Astrocyte of the cerebellum (primary cell): ENCODE results near the gene NOCT.
"Not testable (repeated sequence)": the region's sequence is repeated elsewhere in the genome, so short reads cannot be mapped to it uniquely, and the experiment has no call there.

ENCODE experiments used
- DNase-seq: peaks from one replicate; pipeline ENCODE4 v3.0.0-alpha.2; 2011; ENCODE audit warnings: low read depth
- H3K4me3 ChIP-seq: 2 replicates; pipeline ENCODE4 v1.5.1; 2011; ENCODE audit warnings: mild to moderate bottlenecking, low read depth, low read length, moderate library complexity
- CTCF ChIP-seq: IDR thresholded peaks from 2 replicates; pipeline ENCODE4 v1.5.1; 2012; ENCODE audit warnings: low read length, low read depth, moderate library complexity, mild to moderate bottlenecking; ENCODE audit errors: missing control alignments
- in situ Hi-C: cut with HindIII; loops from 2 replicates; pipeline ENCODE4 v1.10.0; 2017; ENCODE audit warnings: low sequenced_read_pairs

The NOCT gene

GRCh38 chr4:139018971-139019758 lies 3.6 kb downstream of the NOCT start:
- in situ Hi-C loops = no loop called here

GRCh38 chr4:139020384-139020783 lies 4.8 kb downstream of the NOCT start:
- no peak overlapping the region for H3K4me3 ChIP-seq
- no peak for TF ChIP-seq CTCF
- in situ Hi-C loops = no loop called here
- DNase-seq = no peak

More at GRCh38 chr4:139018971-139019758, 3.6 kb downstream of the NOCT start:
- DNase-seq = no peak
- no peak for TF ChIP-seq CTCF
- H3K4me3 ChIP-seq = peak overlapping the region; percentile 6

- in situ Hi-C loops, DNase-seq, H3K4me3 ChIP-seq: not testable (repeated sequence)
These were observed 5.5 kb downstream of the NOCT start for GRCh38 chr4:139021071-139021470.

GRCh38 chr4:139022835-139023234 lies 7.3 kb downstream of the NOCT start:
- DNase-seq = no peak
- H3K4me3 ChIP-seq = no peak overlapping the region
- no peak for TF ChIP-seq CTCF
- in situ Hi-C loops = no loop called here

- H3K4me3 ChIP-seq = no peak overlapping the region
- TF ChIP-seq CTCF = no peak
- DNase-seq = no peak
- in situ Hi-C loops = no loop called here
These were observed 9.1 kb downstream of the NOCT start for GRCh38 chr4:139024686-139025085.

GRCh38 chr4:139025841-139026240 lies 10.3 kb downstream of the NOCT start:
- in situ Hi-C loops = no loop called here
- H3K4me3 ChIP-seq = no peak overlapping the region
- no peak for DNase-seq
- no peak for TF ChIP-seq CTCF

GRCh38 chr4:139027776-139028175 lies 12.2 kb downstream of the NOCT start:
- no peak for TF ChIP-seq CTCF
- DNase-seq = no peak

More at GRCh38 chr4:139027776-139028175, 12.2 kb downstream of the NOCT start:
- H3K4me3 ChIP-seq = no peak overlapping the region
- in situ Hi-C loops = no loop called here
